ENCODE data around the gene MTUS2.

MTUS2 gene

DNA sequence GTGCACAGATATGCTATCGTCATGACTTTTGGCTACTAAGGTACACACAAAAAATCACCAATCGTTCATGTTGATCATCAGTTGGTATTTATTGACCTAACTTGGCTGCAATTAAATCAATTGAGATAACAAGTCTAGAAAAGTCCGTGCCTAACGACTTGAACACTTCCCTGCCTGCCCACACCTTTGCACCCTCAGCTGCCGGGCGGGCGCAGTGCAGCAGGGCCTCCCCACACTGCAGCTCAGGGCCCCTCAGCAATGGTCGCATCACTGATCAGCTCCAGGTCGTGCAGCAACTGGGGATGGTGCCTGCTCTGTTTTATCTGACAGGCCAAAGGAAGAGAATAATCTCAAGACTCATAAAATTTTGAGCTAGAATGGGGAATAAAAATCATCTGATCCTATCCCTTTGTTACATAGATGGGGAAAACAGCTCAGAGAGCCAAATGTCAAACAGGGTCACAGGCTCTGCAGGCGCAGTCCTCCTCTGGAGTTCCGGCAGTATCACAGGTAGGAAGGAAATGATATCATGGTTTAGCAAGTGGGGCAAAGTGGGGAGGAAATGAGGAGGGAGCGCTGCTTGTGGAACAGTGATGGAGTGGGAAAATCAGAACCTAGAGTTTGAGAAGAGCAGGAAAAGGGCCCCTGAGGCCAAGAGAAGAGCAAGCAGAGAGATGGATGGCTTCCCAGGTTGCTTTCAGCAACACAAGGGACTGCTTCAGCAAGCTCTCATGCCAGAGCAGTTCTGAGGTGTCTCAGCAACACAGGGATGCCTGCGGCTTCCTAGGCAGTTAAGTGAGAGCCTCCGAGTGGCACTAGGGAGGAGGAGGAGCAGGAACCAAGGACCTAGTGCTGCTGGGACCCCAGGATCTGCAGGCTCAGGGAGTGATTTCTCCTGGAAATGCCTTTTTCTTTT, 717.9 kb downstream of the MTUS2 start:
- Histone ChIP-seq H3K36me3 (ENCODE audit: control insufficient read depth, insufficient read depth, low read length) (peaks cover 37% of the 10 kb centered on the region), H3K9me3 (ENCODE audit: control insufficient read depth, insufficient read depth, low read depth, low read length) (no peaks in the 10 kb centered on the region), H3K27ac (ENCODE audit: low read depth, low read length) (no peak overlapping the region), H3K9ac (ENCODE audit: low read length) (no peak overlapping the region), H3K4me3 (ENCODE audit: low read depth, low read length) (no peak overlapping the region), H3K4me1 (ENCODE audit: control insufficient read depth, insufficient read depth, low read length) (peaks cover 29% of the 10 kb centered on the region), H3K27me3 (ENCODE audit: control insufficient read depth, insufficient read depth, low read length) (no peaks in the 10 kb centered on the region)

DNA sequence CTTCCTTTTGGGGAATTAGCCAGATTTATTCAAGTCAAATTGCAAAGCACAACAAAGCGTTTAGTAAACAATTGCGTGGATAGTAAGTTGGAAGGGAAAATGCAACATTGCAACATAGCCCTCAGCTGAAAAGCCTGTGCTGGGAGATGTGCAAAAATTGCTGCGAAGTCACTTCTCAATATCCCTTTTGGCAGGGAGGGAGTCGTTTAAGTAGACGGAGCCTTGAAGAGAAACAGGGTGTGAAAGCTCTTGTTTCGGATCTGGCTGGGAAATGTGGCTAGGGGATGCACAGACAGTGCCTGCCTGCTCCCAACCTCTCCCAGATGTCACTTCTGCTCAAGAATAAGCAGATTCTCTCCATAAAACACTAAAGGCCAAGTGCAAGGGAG, 718.5 kb downstream of the MTUS2 start:
- Histone ChIP-seq H3K9me3 (ENCODE audit: control insufficient read depth, insufficient read depth, low read depth, low read length) (no peaks in the 10 kb centered on the region), H3K4me3 (ENCODE audit: low read depth, low read length) (no peak overlapping the region), H3K4me1 (ENCODE audit: control insufficient read depth, insufficient read depth, low read length) (peaks cover 29% of the 10 kb centered on the region), H3K27me3 (ENCODE audit: control insufficient read depth, insufficient read depth, low read length) (no peaks in the 10 kb centered on the region), H3K36me3 (ENCODE audit: control insufficient read depth, insufficient read depth, low read length) (peaks cover 31% of the 10 kb centered on the region), H3K27ac (ENCODE audit: low read depth, low read length) (no peak overlapping the region), H3K9ac (ENCODE audit: low read length) (no peak overlapping the region)

- H3K27ac ChIP-seq (ENCODE audit: low read depth, low read length) = no peak overlapping the region
- H3K27me3 ChIP-seq (ENCODE audit: control insufficient read depth, insufficient read depth, low read length) = no peaks in the 10 kb centered on the region
- H3K4me1 ChIP-seq (ENCODE audit: control insufficient read depth, insufficient read depth, low read length) = peaks cover 29% of the 10 kb centered on the region
- no peak overlapping the region for H3K9ac ChIP-seq (ENCODE audit: low read length)
- no peaks in the 10 kb centered on the region for H3K9me3 ChIP-seq (ENCODE audit: control insufficient read depth, insufficient read depth, low read depth, low read length)
- peaks cover 21% of the 10 kb centered on the region for H3K36me3 ChIP-seq (ENCODE audit: control insufficient read depth, insufficient read depth, low read length)
- no peak overlapping the region for H3K4me3 ChIP-seq (ENCODE audit: low read depth, low read length)
Observed at GRCh38 chr13:29539856-29540255, 719.7 kb downstream of the MTUS2 start.

- Histone ChIP-seq H3K36me3 (ENCODE audit: control insufficient read depth, insufficient read depth, low read length) (peaks cover 21% of the 10 kb centered on the region), H3K27me3 (ENCODE audit: control insufficient read depth, insufficient read depth, low read length) (no peaks in the 10 kb centered on the region), H3K9me3 (ENCODE audit: control insufficient read depth, insufficient read depth, low read depth, low read length) (no peaks in the 10 kb centered on the region), H3K4me1 (ENCODE audit: control insufficient read depth, insufficient read depth, low read length) (peaks cover 29% of the 10 kb centered on the region), H3K4me3 (ENCODE audit: low read depth, low read length) (no peak overlapping the region), H3K9ac (ENCODE audit: low read length) (no peak overlapping the region), H3K27ac (ENCODE audit: low read depth, low read length) (no peak overlapping the region)
Observed at GRCh38 chr13:29540334-29540733, 720.2 kb downstream of the MTUS2 start.

DNA sequence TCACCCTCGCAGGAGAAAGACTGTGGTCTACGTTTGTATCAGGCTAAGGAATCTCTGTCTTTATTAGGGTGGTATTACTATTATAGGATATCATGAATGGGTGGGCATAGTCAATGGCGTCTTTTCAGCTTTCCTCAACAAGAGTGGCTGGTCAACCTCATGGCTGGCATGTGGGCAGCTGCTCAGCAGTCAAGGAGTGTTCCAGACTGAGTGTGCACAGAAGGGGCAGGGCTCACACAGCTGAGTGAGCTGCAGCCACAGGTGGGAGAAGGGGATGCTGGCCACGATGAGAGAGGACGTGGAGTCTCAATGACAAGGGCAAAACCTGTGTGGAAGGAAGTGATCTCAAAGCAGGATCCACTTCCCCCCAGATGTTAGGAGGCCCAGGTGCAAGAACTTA, 720.7 kb downstream of the MTUS2 start:
- no peak overlapping the region for H3K4me3 ChIP-seq (ENCODE audit: low read depth, low read length)
- H3K36me3 ChIP-seq (ENCODE audit: control insufficient read depth, insufficient read depth, low read length) = peaks cover 20% of the 10 kb centered on the region
- H3K27ac ChIP-seq (ENCODE audit: low read depth, low read length) = no peak overlapping the region
- H3K9me3 ChIP-seq (ENCODE audit: control insufficient read depth, insufficient read depth, low read depth, low read length) = no peaks in the 10 kb centered on the region
- peaks cover 29% of the 10 kb centered on the region for H3K4me1 ChIP-seq (ENCODE audit: control insufficient read depth, insufficient read depth, low read length)
- no peaks in the 10 kb centered on the region for H3K27me3 ChIP-seq (ENCODE audit: control insufficient read depth, insufficient read depth, low read length)
- no peak overlapping the region for H3K9ac ChIP-seq (ENCODE audit: low read length)

- no peak overlapping the region for H3K9ac ChIP-seq (ENCODE audit: low read length)
- no peaks in the 10 kb centered on the region for H3K9me3 ChIP-seq (ENCODE audit: control insufficient read depth, insufficient read depth, low read depth, low read length)
- no peaks in the 10 kb centered on the region for H3K27me3 ChIP-seq (ENCODE audit: control insufficient read depth, insufficient read depth, low read length)
- H3K4me3 ChIP-seq (ENCODE audit: low read depth, low read length) = no peak overlapping the region
- peaks cover 15% of the 10 kb centered on the region for H3K36me3 ChIP-seq (ENCODE audit: control insufficient read depth, insufficient read depth, low read length)
- peaks cover 29% of the 10 kb centered on the region for H3K4me1 ChIP-seq (ENCODE audit: control insufficient read depth, insufficient read depth, low read length)
- no peak overlapping the region for H3K27ac ChIP-seq (ENCODE audit: low read depth, low read length)
Observed at GRCh38 chr13:29541400-29541799, 721.3 kb downstream of the MTUS2 start.

- Histone ChIP-seq H3K36me3 (ENCODE audit: control insufficient read depth, insufficient read depth, low read length) (peaks cover 11% of the 10 kb centered on the region), H3K9me3 (ENCODE audit: control insufficient read depth, insufficient read depth, low read depth, low read length) (no peaks in the 10 kb centered on the region), H3K27ac (ENCODE audit: low read depth, low read length) (no peak overlapping the region), H3K4me3 (ENCODE audit: low read depth, low read length) (no peak overlapping the region), H3K9ac (ENCODE audit: low read length) (no peak overlapping the region), H3K27me3 (ENCODE audit: control insufficient read depth, insufficient read depth, low read length) (no peaks in the 10 kb centered on the region), H3K4me1 (ENCODE audit: control insufficient read depth, insufficient read depth, low read length) (peaks cover 34% of the 10 kb centered on the region)
Observed at GRCh38 chr13:29542381-29542780, 722.2 kb downstream of the MTUS2 start.

DNA sequence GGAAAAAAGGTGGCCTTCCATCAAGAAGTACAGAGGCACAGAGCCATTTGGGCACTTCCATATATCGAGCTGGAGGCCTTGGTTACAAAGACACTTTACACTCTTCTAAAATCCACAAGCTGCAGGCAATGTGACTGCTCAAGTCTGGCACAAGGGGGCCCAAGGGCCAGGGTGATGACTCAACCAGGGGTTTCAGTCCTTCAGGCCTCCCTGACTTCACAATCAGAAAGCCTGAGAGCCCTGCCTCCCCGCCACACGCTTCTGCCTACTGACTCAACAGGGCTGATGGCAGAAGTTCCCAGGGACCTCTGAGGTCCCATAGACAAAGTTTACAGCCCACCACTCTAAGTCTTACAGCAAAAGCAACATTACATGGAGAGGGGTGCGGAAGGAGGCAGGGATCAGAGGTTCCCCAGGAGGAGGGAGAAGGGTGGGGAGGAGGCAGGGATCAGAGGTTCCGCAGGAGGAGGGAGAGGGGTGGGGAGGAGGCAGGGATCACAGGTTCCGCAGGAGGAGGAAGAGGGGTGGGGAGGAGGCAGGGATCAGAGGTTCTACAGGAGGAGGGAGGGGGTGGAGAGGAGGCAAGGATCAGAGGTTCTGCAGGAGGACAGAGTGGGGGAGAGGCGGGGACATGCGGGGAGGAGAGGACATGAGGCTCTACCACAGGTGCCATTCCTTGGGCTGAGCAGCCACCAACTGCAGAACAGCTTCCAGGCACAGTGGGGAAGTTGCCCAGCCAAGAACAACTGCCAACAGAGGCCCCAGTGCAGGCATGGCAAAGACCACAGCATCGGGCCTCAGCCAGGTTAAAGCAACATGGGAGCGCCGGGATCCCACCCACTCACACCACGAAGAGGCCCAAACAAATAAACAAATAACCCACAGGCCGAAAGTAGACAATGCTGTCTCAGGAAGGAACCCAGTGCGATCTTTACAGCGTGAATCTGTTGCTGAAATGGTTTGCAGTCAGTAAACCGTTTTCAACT, 723.4 kb downstream of the MTUS2 start:
- Histone ChIP-seq H3K4me1 (ENCODE audit: control insufficient read depth, insufficient read depth, low read length) (peaks cover 35% of the 10 kb centered on the region), H3K36me3 (ENCODE audit: control insufficient read depth, insufficient read depth, low read length) (peaks cover 14% of the 10 kb centered on the region), H3K27ac (ENCODE audit: low read depth, low read length) (no peak overlapping the region), H3K27me3 (ENCODE audit: control insufficient read depth, insufficient read depth, low read length) (no peaks in the 10 kb centered on the region), H3K9ac (ENCODE audit: low read length) (no peak overlapping the region), H3K4me3 (ENCODE audit: low read depth, low read length) (no peak overlapping the region), H3K9me3 (ENCODE audit: control insufficient read depth, insufficient read depth, low read depth, low read length) (no peaks in the 10 kb centered on the region)

DNA sequence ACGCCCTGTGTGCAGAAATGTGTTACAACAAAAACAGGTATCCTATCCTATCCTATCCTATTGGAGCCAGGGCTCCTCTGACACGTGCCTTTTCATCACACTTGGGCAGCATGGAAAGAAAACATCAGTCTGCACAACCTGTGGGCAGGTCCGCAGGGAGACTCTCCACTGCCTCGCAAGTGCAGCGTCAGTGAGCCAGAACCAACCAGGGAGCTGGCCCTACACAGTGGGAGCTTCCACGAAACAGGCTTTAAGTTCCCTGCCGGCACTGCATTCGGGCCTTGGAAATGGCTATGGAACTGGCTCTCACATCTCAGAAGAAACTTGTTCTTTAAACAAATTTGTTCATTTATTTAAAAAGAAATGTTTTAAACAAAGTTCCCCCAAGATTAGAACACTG, 725.8 kb downstream of the MTUS2 start:
- H3K27me3 ChIP-seq (ENCODE audit: control insufficient read depth, insufficient read depth, low read length) = no peaks in the 10 kb centered on the region
- H3K9me3 ChIP-seq (ENCODE audit: control insufficient read depth, insufficient read depth, low read depth, low read length) = no peaks in the 10 kb centered on the region
- H3K36me3 ChIP-seq (ENCODE audit: control insufficient read depth, insufficient read depth, low read length) = peaks cover 37% of the 10 kb centered on the region
- H3K27ac ChIP-seq (ENCODE audit: low read depth, low read length) = no peak overlapping the region
- H3K4me3 ChIP-seq (ENCODE audit: low read depth, low read length) = no peak overlapping the region
- H3K9ac ChIP-seq (ENCODE audit: low read length) = no peak overlapping the region
- peaks cover 18% of the 10 kb centered on the region for H3K4me1 ChIP-seq (ENCODE audit: control insufficient read depth, insufficient read depth, low read length)

GRCh38 chr13:29546662-29547061, 726.5 kb downstream of the MTUS2 start:
- H3K4me3 ChIP-seq (ENCODE audit: low read depth, low read length) = no peak overlapping the region
- H3K9me3 ChIP-seq (ENCODE audit: control insufficient read depth, insufficient read depth, low read depth, low read length) = no peaks in the 10 kb centered on the region
- H3K36me3 ChIP-seq (ENCODE audit: control insufficient read depth, insufficient read depth, low read length) = peaks cover 44% of the 10 kb centered on the region
- no peak overlapping the region for H3K9ac ChIP-seq (ENCODE audit: low read length)
- peaks cover 14% of the 10 kb centered on the region; the same call in 1 of the 2 replicates for H3K4me1 ChIP-seq (ENCODE audit: control insufficient read depth, insufficient read depth, low read length)
- no peaks in the 10 kb centered on the region for H3K27me3 ChIP-seq (ENCODE audit: control insufficient read depth, insufficient read depth, low read length)
- no peak overlapping the region for H3K27ac ChIP-seq (ENCODE audit: low read depth, low read length)

- Histone ChIP-seq H3K9me3 (ENCODE audit: control insufficient read depth, insufficient read depth, low read depth, low read length) (no peaks in the 10 kb centered on the region), H3K27ac (ENCODE audit: low read depth, low read length) (no peak overlapping the region), H3K9ac (ENCODE audit: low read length) (no peak overlapping the region), H3K4me3 (ENCODE audit: low read depth, low read length) (no peak overlapping the region), H3K27me3 (ENCODE audit: control insufficient read depth, insufficient read depth, low read length) (no peaks in the 10 kb centered on the region), H3K36me3 (ENCODE audit: control insufficient read depth, insufficient read depth, low read length) (peaks cover 48% of the 10 kb centered on the region), H3K4me1 (ENCODE audit: control insufficient read depth, insufficient read depth, low read length) (peaks cover 14% of the 10 kb centered on the region; the same call in 1 of the 2 replicates)
Observed at GRCh38 chr13:29547153-29547552, 727.0 kb downstream of the MTUS2 start.
